HUES64 (cell line): ENCODE data around the gene PGAM2.

Experiments used
- H3K27ac ChIP-seq: 2 replicates; pipeline ENCODE4 v1.7.0; 2013; ENCODE audit warnings: low read depth, low read length, inconsistent platforms
- H3K27me3 ChIP-seq: 2 replicates; pipeline ENCODE4 v1.6.1; 2013; ENCODE audit warnings: mild to moderate bottlenecking, low read length; ENCODE audit not compliant: insufficient read depth
- H3K36me3 ChIP-seq: 2 replicates; pipeline ENCODE4 v1.6.1; 2013; ENCODE audit warnings: mild to moderate bottlenecking, low read length; ENCODE audit not compliant: insufficient read depth
- H3K4me1 ChIP-seq: 2 replicates; pipeline ENCODE4 v1.6.1; 2013; ENCODE audit warnings: mild to moderate bottlenecking, low read length, moderate library complexity; ENCODE audit not compliant: insufficient read depth
- H3K4me3 ChIP-seq: 2 replicates; pipeline ENCODE4 v1.5.1; 2013; ENCODE audit warnings: mild to moderate bottlenecking, low read length, moderate library complexity
- H3K9ac ChIP-seq: 2 replicates; pipeline ENCODE4 v1.6.1; 2013; ENCODE audit warnings: mild to moderate bottlenecking, low read depth, low read length
- H3K9me3 ChIP-seq: 2 replicates; pipeline ENCODE4 v1.6.1; 2013; ENCODE audit warnings: low read depth, low read length; ENCODE audit not compliant: insufficient read depth
- WGBS: fragments of 150-250, 120-280 bp; methylation state at CpG from one replicate; pipeline ENCODE4 v1.1.7; 2013; ENCODE audit warnings: missing lambda C conversion rate; 5-methylcytosine and 5-hydroxymethylcytosine counted together

Gene PGAM2

DNA sequence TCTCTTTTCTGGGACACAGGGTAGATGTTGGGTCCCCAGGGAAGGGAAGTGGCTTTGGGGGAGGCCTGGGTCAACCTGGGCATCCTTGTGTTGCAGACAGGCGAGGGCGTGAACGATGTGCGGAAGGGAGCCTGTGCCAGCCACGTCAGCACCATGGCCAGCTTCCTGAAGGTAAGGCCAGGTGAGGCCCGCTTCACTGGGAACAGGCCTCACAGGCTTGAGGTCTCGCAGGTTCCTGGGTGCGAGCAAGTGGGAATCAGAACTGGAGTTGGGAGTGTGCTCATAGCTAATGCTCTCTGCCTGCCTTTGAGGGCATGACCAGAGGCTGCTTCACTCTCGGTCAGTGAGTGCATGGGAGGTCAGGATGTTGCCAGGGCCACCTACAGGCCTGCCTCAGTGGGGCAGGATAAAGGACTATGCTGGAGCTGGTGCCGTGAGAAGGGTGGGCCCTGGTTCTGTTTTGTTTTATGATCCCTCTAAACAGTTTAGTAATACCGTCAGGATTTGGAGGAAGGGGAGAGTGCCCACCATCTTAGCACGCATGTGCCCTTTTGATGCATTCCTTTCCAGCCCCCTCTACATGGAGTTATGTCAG lies 12.5 kb downstream of the PGAM2 start:
- Histone ChIP-seq H3K27ac (no peak overlapping the region), H3K4me1 (no peaks in the 10 kb centered on the region), H3K36me3 (peaks cover 72% of the 10 kb centered on the region), H3K4me3 (no peak overlapping the region), H3K27me3 (no peaks in the 10 kb centered on the region), H3K9me3 (no peaks in the 10 kb centered on the region), H3K9ac (no peak overlapping the region)
- 96% methylated on average over 11 of the region's 12 CpGs for WGBS

GRCh38 chr7:44051611-44052220 lies 13.7 kb downstream of the PGAM2 start:
- Histone ChIP-seq H3K9me3 (no peaks in the 10 kb centered on the region), H3K27me3 (no peaks in the 10 kb centered on the region), H3K9ac (no peak overlapping the region), H3K27ac (no peak overlapping the region), H3K4me1 (no peaks in the 10 kb centered on the region), H3K4me3 (no peak overlapping the region), H3K36me3 (peaks cover 67% of the 10 kb centered on the region)
- 93% methylated on average over 5 of the region's 5 CpGs for WGBS

DNA sequence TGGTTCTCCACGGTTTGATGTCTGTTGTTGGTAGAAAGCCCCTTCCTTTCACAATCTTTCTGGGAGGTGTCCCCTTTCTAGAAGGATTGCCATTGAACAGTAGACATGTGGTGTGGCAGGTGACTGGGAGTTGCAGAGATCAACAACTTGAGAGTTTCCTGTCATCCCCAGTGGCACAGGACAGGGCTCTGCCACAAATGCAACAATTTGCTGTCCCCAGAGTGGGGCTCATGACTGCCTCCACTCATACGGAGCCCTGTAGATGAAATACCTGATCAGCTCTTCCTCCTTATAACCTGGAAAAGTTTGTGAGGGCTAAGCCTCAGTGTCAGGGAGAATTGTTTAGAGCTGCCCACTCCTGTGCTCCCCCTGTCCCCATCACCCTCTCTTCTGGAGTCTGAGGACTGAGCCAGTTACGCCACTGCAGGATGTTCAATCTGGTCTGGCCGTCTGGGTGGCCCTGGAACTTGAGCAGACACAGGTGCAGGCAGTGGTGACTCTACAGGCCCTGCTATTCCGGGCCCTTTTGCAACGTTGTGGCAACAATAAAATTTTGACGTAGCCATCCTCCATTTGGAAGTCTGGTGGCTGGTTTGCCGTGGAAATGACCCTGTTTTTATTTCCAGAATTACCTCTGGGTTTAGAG lies 14.3 kb downstream of the PGAM2 start:
- Histone ChIP-seq H3K9me3 (no peaks in the 10 kb centered on the region), H3K9ac (no peak overlapping the region), H3K27ac (no peak overlapping the region), H3K36me3 (peaks cover 65% of the 10 kb centered on the region), H3K4me3 (no peak overlapping the region), H3K4me1 (no peaks in the 10 kb centered on the region), H3K27me3 (no peaks in the 10 kb centered on the region)
- WGBS, result 89% methylated on average over 8 of the region's 8 CpGs

DNA sequence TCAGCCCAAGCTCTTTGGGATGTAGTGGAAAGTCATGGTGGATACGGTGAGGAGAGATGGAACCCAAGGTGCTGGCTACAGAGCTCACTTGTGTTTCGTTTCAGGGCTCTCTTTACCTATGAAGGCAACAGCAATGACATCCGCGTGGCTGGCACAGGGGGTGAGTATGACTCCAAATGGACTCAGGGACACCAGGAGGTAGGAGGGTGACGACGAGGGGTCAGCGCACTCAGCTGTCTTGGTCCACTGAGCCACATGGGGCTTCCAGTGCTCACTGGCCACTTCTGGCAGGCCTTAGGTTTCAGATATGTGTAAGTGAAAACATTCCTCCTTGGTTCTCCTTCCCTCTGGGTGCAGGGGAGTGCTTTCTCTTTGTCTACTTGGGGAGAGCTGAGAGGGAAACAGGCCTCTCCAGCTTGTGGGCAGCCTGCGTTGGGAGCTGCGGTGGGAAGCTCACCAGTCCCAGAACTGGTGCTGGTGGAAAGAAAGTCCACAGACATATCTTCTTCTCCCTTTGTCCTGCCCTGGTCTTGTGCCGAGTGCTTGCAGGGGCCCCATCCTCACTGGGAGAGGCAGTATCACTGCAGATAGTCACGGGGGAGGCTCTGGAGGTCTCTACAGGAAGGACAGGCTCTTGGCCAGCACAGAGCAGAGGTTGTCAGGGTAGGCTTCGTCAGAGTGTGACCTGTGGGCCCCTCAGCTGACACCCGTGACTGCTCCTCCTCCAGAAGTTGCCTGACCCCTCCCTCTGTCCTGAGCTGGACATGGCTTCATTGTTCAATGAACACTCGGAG lies 15.0 kb downstream of the PGAM2 start:
- Histone ChIP-seq H3K27ac (no peak overlapping the region), H3K27me3 (no peaks in the 10 kb centered on the region), H3K9me3 (no peaks in the 10 kb centered on the region), H3K4me1 (no peaks in the 10 kb centered on the region; the same call in 1 of the 2 replicates), H3K9ac (no peak overlapping the region), H3K36me3 (peaks cover 63% of the 10 kb centered on the region), H3K4me3 (no peak overlapping the region)
- 94% methylated on average over 14 of the region's 14 CpGs for WGBS

GRCh38 chr7:44048031-44048795 lies 17.2 kb downstream of the PGAM2 start:
- no peaks in the 10 kb centered on the region for H3K9me3 ChIP-seq

DNA sequence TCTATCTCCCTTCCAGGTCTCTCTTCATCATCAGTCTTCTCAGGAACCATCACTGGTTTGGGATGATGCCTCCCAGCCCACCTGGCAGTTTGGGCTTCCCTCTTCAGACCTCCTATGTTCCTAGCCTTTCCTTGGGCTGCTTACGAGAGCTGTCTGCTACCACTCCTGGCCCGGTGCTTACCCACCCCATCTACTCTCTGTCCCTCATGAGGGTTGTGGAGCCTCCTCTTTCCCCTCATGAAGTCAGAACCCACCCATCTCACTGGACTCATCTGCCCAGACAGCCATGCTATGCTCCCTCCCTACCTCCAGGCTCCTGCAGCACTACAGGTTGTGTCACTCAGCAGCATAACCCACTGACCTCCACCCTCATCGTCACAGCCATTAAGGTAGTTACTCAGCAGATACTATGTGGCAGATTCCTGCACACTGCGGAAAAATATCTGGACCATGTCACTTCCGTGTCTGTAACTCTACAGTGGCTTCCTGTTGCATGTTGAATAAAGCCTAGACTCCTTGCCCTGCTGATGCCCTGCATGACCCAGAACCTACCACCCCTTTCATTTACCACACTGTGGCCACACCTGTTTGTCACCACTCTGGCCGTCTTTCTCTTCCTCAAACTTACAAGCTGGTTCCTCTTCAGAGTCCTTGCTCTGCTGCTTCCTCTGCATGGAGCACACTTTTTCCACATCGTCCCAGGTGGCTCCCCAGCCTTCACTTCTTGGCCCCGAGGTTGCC lies 18.9 kb downstream of the PGAM2 start:
- no peak overlapping the region for H3K4me3 ChIP-seq
- 93% methylated on average over 8 of the region's 8 CpGs for WGBS
- no peak overlapping the region for H3K9ac ChIP-seq
- peaks cover 11% of the 10 kb centered on the region for H3K27me3 ChIP-seq
- H3K36me3 ChIP-seq, result peaks cover 34% of the 10 kb centered on the region
- no peaks in the 10 kb centered on the region for H3K9me3 ChIP-seq
- no peak overlapping the region for H3K27ac ChIP-seq
- H3K4me1 ChIP-seq, result no peaks in the 10 kb centered on the region; the same call in 1 of the 2 replicates

More at GRCh38 chr7:44048031-44048795, 17.2 kb downstream of the PGAM2 start:
- Histone ChIP-seq H3K27me3 (no peaks in the 10 kb centered on the region), H3K27ac (no peak overlapping the region), H3K4me1 (no peaks in the 10 kb centered on the region; the same call in 1 of the 2 replicates), H3K9ac (no peak overlapping the region), H3K4me3 (no peak overlapping the region), H3K36me3 (peaks cover 49% of the 10 kb centered on the region)
- WGBS, result 92% methylated on average over 7 of the region's 7 CpGs

GRCh38 chr7:44045226-44046014 lies 19.9 kb downstream of the PGAM2 start:
- Histone ChIP-seq H3K4me3 (peak overlapping the region; percentile 77), H3K4me1 (no peaks in the 10 kb centered on the region; the same call in 1 of the 2 replicates), H3K9me3 (no peaks in the 10 kb centered on the region), H3K27ac (0 out of 2 replicates have a peak overlapping the region, but pooled peaks have one; percentile 31), H3K27me3 (peaks cover 18% of the 10 kb centered on the region), H3K9ac (peak overlapping the region; percentile 84), H3K36me3 (peaks cover 23% of the 10 kb centered on the region)
- 31% methylated on average over 15 of the region's 15 CpGs for WGBS

- no peaks in the 10 kb centered on the region for H3K9me3 ChIP-seq
- peaks cover 15% of the 10 kb centered on the region for H3K36me3 ChIP-seq
- under 1% methylated on average over 74 of the region's 74 CpGs for WGBS
- peaks cover 24% of the 10 kb centered on the region for H3K27me3 ChIP-seq
- H3K27ac ChIP-seq, result 0 out of 2 replicates have a peak within 1 kb of the TSS, but pooled peaks have one; percentile 31
- H3K4me1 ChIP-seq, result no peaks in the 10 kb centered on the region; the same call in 1 of the 2 replicates
- peak within 1 kb of the TSS; percentile 84 for H3K9ac ChIP-seq
- peak within 1 kb of the TSS; percentile 77 for H3K4me3 ChIP-seq
Measured at GRCh38 chr7:44044315-44045225, 20.8 kb downstream of the PGAM2 start, which contains the start of gene DBNL. TSS of gene DBNL (plus strand) at chr7:44044702. CDS start at chr7:44044738, 36 bp downstream.

GRCh38 chr7:44043902-44044301 lies 21.5 kb downstream of the PGAM2 start:
- H3K4me1 ChIP-seq, result no peaks in the 10 kb centered on the region; the same call in 1 of the 2 replicates
- peak overlapping the region; percentile 64 for H3K9ac ChIP-seq
- no peaks in the 10 kb centered on the region for H3K9me3 ChIP-seq
- H3K27ac ChIP-seq, result no peak overlapping the region
- H3K4me3 ChIP-seq, result peak overlapping the region; percentile 77
- WGBS, result 38% methylated on average over 8 of the region's 8 CpGs
- peaks cover 24% of the 10 kb centered on the region for H3K27me3 ChIP-seq
- H3K36me3 ChIP-seq, result peaks cover 12% of the 10 kb centered on the region
